ENCODE results near the gene TEX2.

TEX2 gene

GRCh38 chr17:64154313-64154695, 108.8 kb downstream of the TEX2 start:
- no peak overlapping the region for H3K4me3 ChIP-seq (replicated peaks; ENCODE audit: insufficient read depth, low read length)
- no peak overlapping the region for H3K27ac ChIP-seq (replicated peaks)
- DNase-seq (ENCODE audit: low read depth in 1 of 2, low spot score in 1 of 2), result peak in 1 of 2 experiments; percentile 64
- no peaks in the 10 kb centered on the region for H3K27me3 ChIP-seq (ENCODE audit: insufficient read depth, poor library complexity, severe bottlenecking)
- TF ChIP-seq GABPA (IDR thresholded peaks at IDR 0.05; ENCODE audit: low read depth), result no peak
- TF ChIP-seq REST (IDR thresholded peaks at IDR 0.05; ENCODE audit: insufficient replicate concordance, low read depth), result no peak
- no peak for TF ChIP-seq SPI1 (IDR thresholded peaks at IDR 0.05; ENCODE audit: borderline replicate concordance, low read depth)
- TF ChIP-seq POLR2AphosphoS5 (IDR thresholded peaks at IDR 0.05; ENCODE audit: low read depth), result no peak
- TF ChIP-seq CTCF (IDR thresholded peaks at IDR 0.05; ENCODE audit: insufficient read depth, low read length), result no peak

GRCh38 chr17:64153565-64154312, 109.3 kb downstream of the TEX2 start:
- DNase-seq (ENCODE audit: low read depth in 1 of 2, low spot score in 1 of 2), result no peak
- Histone ChIP-seq H3K27ac (replicated peaks) (no peak overlapping the region), H3K27me3 (ENCODE audit: insufficient read depth, poor library complexity, severe bottlenecking) (no peaks in the 10 kb centered on the region), H3K4me3 (replicated peaks; ENCODE audit: insufficient read depth, low read length) (no peak overlapping the region)
- no peak for TF ChIP-seq GABPA (IDR thresholded peaks at IDR 0.05; ENCODE audit: low read depth)
- no peak for TF ChIP-seq CTCF (IDR thresholded peaks at IDR 0.05; ENCODE audit: insufficient read depth, low read length)
- no peak for TF ChIP-seq POLR2AphosphoS5 (IDR thresholded peaks at IDR 0.05; ENCODE audit: low read depth)
- TF ChIP-seq SPI1 (IDR thresholded peaks at IDR 0.05; ENCODE audit: borderline replicate concordance, low read depth), result no peak
- no peak for TF ChIP-seq REST (IDR thresholded peaks at IDR 0.05; ENCODE audit: insufficient replicate concordance, low read depth)

GRCh38 chr17:64152428-64153125, 110.5 kb downstream of the TEX2 start:
- H3K27ac ChIP-seq (replicated peaks), result no peak overlapping the region
- DNase-seq (ENCODE audit: low read depth in 1 of 2, low spot score in 1 of 2), result no peak
- H3K27me3 ChIP-seq (ENCODE audit: insufficient read depth, poor library complexity, severe bottlenecking), result no peaks in the 10 kb centered on the region
- H3K4me3 ChIP-seq (replicated peaks; ENCODE audit: insufficient read depth, low read length), result no peak overlapping the region
- no peak for TF ChIP-seq POLR2AphosphoS5 (IDR thresholded peaks at IDR 0.05; ENCODE audit: low read depth)
- no peak for TF ChIP-seq GABPA (IDR thresholded peaks at IDR 0.05; ENCODE audit: low read depth)
- TF ChIP-seq CTCF (IDR thresholded peaks at IDR 0.05; ENCODE audit: insufficient read depth, low read length), result no peak
- no peak for TF ChIP-seq SPI1 (IDR thresholded peaks at IDR 0.05; ENCODE audit: borderline replicate concordance, low read depth)
- TF ChIP-seq REST (IDR thresholded peaks at IDR 0.05; ENCODE audit: insufficient replicate concordance, low read depth), result no peak

Measured in HL-60 (cell line).